ENCODE results near the gene HSD17B12. TPM values are rescaled to one million over a fixed set of nuclear protein-coding genes. Genes with fewer than 3 reads are reported as not detected.
"Not testable (repeated sequence)": the region's sequence is repeated elsewhere in the genome, so short reads cannot be mapped to it uniquely, and the experiment has no call there.

The HSD17B12 gene
- total RNA-seq, 1 experiment from 2014 or later: 48.6 TPM

- DNase-seq (ENCODE audit: low read depth): peak; percentile 54
Observed at GRCh38 chr11:43738600-43739409, 58.3 kb downstream of the HSD17B12 start.

DNA sequence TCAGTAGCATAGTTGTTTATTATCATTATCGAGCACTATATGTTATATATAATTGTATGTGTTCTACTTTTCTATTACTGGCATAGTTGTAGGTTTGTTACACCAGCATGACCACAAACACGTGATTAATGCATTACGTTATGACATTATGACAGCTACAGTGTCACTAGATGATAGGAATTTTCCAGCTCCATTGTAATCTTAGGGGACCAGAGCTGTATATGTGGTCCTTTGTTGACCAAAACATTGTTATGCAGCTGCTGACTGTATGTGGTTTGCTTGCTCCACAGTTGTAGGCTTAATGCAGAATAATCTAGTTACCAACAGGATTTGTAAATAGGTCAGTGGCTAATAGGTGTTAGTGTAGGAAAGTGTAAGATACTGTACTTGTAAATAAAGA, 66.1 kb downstream of the HSD17B12 start:
- no peak for DNase-seq (ENCODE audit: low read depth)

DNA sequence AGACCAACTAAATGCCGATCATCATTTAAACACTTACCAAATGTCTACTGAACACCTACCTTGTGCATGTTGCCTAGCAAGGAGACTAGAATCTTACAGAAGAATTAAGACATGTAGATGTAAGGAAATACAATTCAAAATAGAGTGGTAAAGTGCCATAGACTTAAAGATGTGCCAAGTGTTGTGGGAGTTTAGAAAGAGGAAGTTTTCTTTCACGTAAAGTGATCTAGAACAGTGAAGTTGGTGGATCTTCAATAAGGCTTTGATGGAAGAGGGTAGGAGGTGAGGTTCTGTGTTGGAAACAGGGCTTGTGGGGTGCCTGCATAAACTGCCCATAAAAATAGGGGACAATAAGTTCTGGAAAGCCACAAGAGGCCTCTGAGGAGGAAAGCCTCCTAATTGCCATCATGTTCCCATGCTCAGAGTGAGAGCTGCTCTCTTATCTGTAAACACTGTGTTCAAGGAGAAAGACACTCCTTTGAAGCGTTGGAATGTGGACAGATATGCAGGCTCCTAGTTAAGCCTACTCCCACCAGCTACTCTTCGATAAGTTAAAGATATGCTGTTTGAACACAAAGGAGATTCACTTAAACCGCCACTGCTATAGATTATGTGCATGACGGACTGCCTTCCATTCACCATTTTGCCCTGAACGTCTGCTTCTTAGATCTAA, 66.7 kb downstream of the HSD17B12 start:
- no peak for DNase-seq (ENCODE audit: low read depth)

- no peak for DNase-seq (ENCODE audit: low read depth)
Observed at GRCh38 chr11:43748095-43748494, 67.6 kb downstream of the HSD17B12 start.

GRCh38 chr11:43751726-43752125, 71.2 kb downstream of the HSD17B12 start:
- no peak for DNase-seq (ENCODE audit: low read depth)

GRCh38 chr11:43756575-43756974, 76.0 kb downstream of the HSD17B12 start:
- DNase-seq (ENCODE audit: low read depth): peak; percentile 79

- no peak for DNase-seq (ENCODE audit: low read depth)
Observed at GRCh38 chr11:43758927-43759326, 78.4 kb downstream of the HSD17B12 start.

DNA sequence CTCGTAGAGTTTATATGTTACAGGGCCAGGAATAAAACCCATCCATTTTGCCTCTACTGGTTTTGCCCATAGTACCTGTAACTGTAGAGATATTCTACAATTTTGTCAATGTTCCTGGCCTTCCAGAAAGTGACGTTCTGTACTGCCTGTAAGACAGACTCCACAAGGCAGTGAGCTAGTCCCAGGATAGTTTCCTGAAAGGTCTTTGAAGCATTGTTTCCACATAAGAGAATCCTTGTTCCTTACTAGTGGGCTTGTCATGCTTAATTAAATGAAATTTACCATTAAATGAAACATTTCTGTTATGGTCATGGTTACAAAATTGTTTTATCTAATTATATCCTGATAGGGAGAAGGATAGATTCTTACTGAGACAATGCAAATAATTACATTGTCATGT, 80.4 kb downstream of the HSD17B12 start:
- no peak for DNase-seq (ENCODE audit: low read depth)

- no peak for DNase-seq (ENCODE audit: low read depth)
Observed at GRCh38 chr11:43765194-43765593, 84.7 kb downstream of the HSD17B12 start.

DNA sequence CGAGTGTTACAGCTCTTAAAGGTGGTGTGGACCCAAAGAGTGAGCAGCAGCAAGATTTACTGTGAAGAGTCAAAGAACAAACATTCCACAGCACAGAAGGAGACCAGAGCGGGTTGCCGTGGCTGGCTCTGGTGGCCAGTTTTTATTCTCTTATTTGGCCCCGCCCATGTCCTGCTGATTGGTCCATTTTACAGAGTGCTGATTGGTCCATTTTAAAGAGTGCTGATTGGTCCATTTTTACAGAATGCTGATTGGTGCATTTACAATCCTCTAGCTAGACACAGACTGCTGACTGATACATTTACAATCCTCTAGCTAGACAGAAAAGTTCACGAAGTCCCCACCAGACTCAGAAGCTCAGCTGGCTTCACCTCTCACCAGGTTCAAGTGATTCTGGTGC, 88.1 kb downstream of the HSD17B12 start:
- not testable (repeated sequence) for DNase-seq (ENCODE audit: low read depth)

- no peak for DNase-seq (ENCODE audit: low read depth)
Observed at GRCh38 chr11:43770173-43770572, 89.6 kb downstream of the HSD17B12 start.

DNA sequence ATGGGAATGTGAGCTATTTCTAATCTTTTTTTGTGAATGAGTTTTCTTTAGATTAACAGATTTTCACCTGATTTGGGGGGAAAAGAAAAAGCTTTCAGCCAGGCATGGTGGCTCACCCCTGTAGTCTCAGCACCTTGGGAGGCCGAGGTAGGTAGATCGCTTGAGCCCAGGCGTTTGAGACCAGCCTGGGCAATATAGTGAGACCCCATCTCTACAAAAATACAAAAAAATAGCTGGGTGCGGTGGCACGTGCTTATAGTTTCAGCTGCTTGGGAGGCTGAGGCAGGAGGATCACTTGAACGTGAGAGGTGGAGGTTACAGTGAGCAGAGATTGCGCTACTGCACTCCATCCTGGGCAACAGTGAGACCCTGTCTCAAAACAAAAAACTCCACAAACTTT, 92.2 kb downstream of the HSD17B12 start:
- DNase-seq (ENCODE audit: low read depth): no peak

DNA sequence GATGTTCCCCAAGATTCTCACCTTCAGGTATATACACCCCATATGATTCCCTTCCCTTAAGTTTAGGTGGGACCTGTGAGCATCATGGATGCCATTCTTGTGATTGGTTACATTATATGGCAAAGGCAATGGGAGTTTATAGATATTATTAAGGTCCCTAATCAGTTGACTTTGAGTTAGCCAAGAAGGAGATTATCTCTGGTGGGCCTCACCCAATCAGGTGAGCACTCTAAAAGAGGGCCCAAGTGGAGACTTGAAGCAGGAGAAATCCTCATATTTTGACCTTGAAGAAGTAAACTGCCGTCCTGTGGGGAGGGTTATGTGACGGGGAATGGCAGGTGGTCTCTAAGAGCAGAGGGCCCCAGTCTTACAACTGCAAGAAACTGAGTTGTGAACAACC, 94.2 kb downstream of the HSD17B12 start:
- DNase-seq (ENCODE audit: low read depth): no peak

GRCh38 chr11:43779306-43779705, 98.8 kb downstream of the HSD17B12 start:
- DNase-seq (ENCODE audit: low read depth): peak; percentile 64

DNA sequence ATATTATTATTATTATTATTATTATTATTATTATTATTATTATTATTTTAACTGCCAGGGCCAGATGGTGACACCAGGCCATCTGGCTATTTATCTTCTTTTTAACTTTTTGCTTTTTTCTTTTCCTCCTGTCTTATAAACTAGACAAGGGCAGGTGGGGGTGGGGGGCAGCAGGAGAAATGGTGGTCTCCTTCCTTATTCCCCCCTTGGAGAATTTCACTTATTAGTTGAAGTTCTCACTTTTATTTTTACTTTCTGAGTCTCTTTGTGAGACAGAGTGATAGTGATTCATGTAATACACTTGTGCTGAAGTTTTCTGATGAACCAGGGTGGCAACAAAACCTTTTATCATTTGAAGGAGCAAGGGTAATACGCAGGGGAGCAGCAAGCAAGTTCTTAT, 103.8 kb downstream of the HSD17B12 start:
- no peak for DNase-seq (ENCODE audit: low read depth)

GRCh38 chr11:43784866-43785265, 104.3 kb downstream of the HSD17B12 start:
- no peak for DNase-seq (ENCODE audit: low read depth)

DNA sequence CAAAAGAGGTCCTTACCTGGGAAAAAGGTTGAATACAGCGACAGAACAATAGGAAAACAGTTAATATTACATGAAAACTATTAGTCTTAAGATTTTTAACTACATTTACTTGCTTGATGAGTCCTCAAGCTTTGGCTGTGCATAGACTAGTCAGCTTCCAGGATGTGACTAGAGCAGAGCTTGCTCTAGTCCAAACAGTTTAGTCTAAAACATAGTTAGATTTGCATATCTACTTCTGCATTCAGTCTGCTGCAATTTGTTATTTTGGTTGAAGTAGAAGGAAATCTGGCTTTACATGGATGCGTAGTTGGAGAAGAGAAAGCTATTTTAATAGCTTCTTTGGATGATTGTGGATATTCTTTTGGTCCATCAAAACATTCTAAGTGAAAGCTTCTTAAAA, 104.8 kb downstream of the HSD17B12 start:
- no peak for DNase-seq (ENCODE audit: low read depth)

- no peak for DNase-seq (ENCODE audit: low read depth)
Observed at GRCh38 chr11:43786016-43786415, 105.5 kb downstream of the HSD17B12 start.

GRCh38 chr11:43787824-43788223, 107.3 kb downstream of the HSD17B12 start:
- no peak for DNase-seq (ENCODE audit: low read depth)

DNA sequence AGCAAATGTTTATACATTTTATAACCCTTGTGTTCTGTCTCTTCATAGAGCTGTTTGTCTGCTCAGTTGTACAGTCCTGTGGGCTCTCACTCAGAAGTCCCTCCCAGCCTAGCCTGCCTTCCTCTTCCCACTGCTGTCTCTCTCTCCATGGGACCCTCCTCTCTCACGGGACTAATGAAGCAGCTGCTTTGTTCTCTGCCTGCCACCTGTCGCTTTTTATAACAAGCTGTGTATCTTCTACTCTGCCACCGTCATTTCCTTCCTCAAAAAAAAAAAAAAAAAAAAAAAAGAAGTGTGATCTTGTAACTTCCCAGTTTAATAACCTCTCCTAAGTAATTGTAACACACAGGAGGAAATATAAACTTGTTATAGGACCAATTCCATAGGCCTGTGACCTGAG, 107.9 kb downstream of the HSD17B12 start:
- peak; percentile 94 for DNase-seq (ENCODE audit: low read depth)

- DNase-seq (ENCODE audit: low read depth): peak; percentile 81
Observed at GRCh38 chr11:43789700-43790443, 109.3 kb downstream of the HSD17B12 start.

DNA sequence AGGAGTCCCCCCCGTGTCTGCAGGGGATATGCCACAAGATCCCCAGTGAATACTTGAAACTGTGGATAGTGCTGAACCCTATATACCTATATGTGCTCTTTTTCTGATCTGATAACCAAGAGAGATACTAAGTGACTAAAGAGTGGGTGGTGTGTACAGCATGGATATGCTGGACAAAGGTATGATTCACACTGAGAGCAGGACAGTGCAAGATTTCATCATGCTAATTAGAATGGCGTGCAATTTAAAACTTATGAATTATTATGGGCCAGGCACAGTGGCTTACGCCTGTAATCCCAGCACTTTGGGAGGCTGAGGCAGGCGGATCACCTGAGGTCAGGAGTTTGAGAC, 109.9 kb downstream of the HSD17B12 start:
- no peak for DNase-seq (ENCODE audit: low read depth)

- no peak for DNase-seq (ENCODE audit: low read depth)
Observed at GRCh38 chr11:43797337-43797736, 116.8 kb downstream of the HSD17B12 start.
